H1 (cell line): ENCODE data around the gene C5AR1. TPM values are rescaled to one million over a fixed set of nuclear protein-coding genes. Genes with fewer than 3 reads are reported as not detected.

ENCODE experiments used
- CTCF ChIA-PET: fragments of 300-600 bp; sonication (Branson Sonifier 250); formaldehyde crosslinking; loops from one replicate; lab custom pipeline; 2021; ENCODE audit not compliant: partially characterized antibody; lab: Charles Lee
- POLR2A ChIA-PET: fragments of 300-600 bp; sonication (Branson Sonifier 250); formaldehyde crosslinking; loops from one replicate; lab custom pipeline; 2021; ENCODE audit warnings: inconsistent platforms; ENCODE audit not compliant: partially characterized antibody; lab: Charles Lee
- DNase-seq, 2 experiments: peaks; one replicate each; pipeline versions ENCODE4 v3.0.0 to v3.0.0-alpha.2; 2010 to 2022; ENCODE audit warnings: low spot score in 2 of 2, low read depth in 1 of 2, mixed read lengths in 1 of 2
- FAIRE-seq: peaks from 2 replicates; lab custom pipeline; 2011; peaks lifted over from hg19 to GRCh38; lab: Jason Lieb, UNC
- H2AFZ ChIP-seq: 2 replicates; pipeline ENCODE4 v1.8.1; 2012; ENCODE audit warnings: low read length, inconsistent platforms
- H2AK5ac ChIP-seq: 2 replicates; pipeline ENCODE4 v1.6.1; 2013; ENCODE audit warnings: low read depth, low read length
- H2BK120ac ChIP-seq: replicated peaks from 2 replicates; pipeline ENCODE3; 2013; ENCODE audit warnings: low read depth, low read length, inconsistent platforms
- H2BK12ac ChIP-seq: 2 replicates; pipeline ENCODE4 v1.6.1; 2013; ENCODE audit warnings: low read depth, low read length
- H2BK15ac ChIP-seq: 2 replicates; pipeline ENCODE4 v1.6.1; 2013; ENCODE audit warnings: low read length
- H2BK20ac ChIP-seq: 2 replicates; pipeline ENCODE4 v1.6.1; 2013; ENCODE audit warnings: low read length
- H2BK5ac ChIP-seq: 2 replicates; pipeline ENCODE4 v1.6.1; 2013; ENCODE audit warnings: low read depth, low read length
- H3K14ac ChIP-seq: 2 replicates; pipeline ENCODE4 v1.6.1; 2013; ENCODE audit warnings: inconsistent platforms; ENCODE audit not compliant: insufficient read length
- H3K18ac ChIP-seq: 2 replicates; pipeline ENCODE4 v1.6.1; 2013; ENCODE audit warnings: low read length; ENCODE audit errors: extremely low read depth
- H3K23ac ChIP-seq: 2 replicates; pipeline ENCODE4 v1.6.1; 2013; ENCODE audit warnings: inconsistent platforms; ENCODE audit not compliant: insufficient read length
- H3K23me2 ChIP-seq: 2 replicates; pipeline ENCODE4 v1.6.1; 2013; ENCODE audit warnings: low read depth, low read length
- H3K27ac ChIP-seq: 2 replicates; pipeline ENCODE4 v1.6.1; 2011; ENCODE audit warnings: low read depth, low read length, inconsistent platforms
- H3K27me3 ChIP-seq, 4 experiments: replicated peaks in 1 of 4; 1 replicate in 1 of 4; 2 replicates in 3 of 4; pipeline versions ENCODE4 v1.6.1 to v1.8.1; 2011 to 2013; ENCODE audit warnings: low read length in 3 of 4, mild to moderate bottlenecking in 3 of 4, inconsistent platforms in 2 of 4, mixed read lengths in 2 of 4, moderate library complexity in 1 of 4; ENCODE audit not compliant: control insufficient read depth in 3 of 4, insufficient read depth in 3 of 4; ENCODE audit errors: extremely low read depth in 1 of 4
- H3K36me3 ChIP-seq, 4 experiments: 2 replicates each; pipeline versions ENCODE4 v1.6.1 to v1.8.1; 2011 to 2013; ENCODE audit warnings: mild to moderate bottlenecking in 4 of 4, low read length in 3 of 4, moderate library complexity in 2 of 4, control low read depth in 1 of 4, inconsistent platforms in 1 of 4; ENCODE audit not compliant: insufficient read depth in 4 of 4, control insufficient read depth in 2 of 4
- H3K4ac ChIP-seq: replicated peaks from 2 replicates; pipeline ENCODE3; 2013; ENCODE audit warnings: low read length, low read depth, mixed read lengths, inconsistent platforms; ENCODE audit not compliant: insufficient read length
- H3K4me1 ChIP-seq, 4 experiments: replicated peaks in 1 of 4; 1 replicate in 1 of 4; 2 replicates in 3 of 4; pipeline versions ENCODE4 v1.6.1 to v1.8.1; 2011 to 2013; ENCODE audit warnings: low read length in 3 of 4, inconsistent platforms in 2 of 4, mixed read lengths in 1 of 4; ENCODE audit not compliant: insufficient read depth in 4 of 4, control insufficient read depth in 3 of 4
- H3K4me2 ChIP-seq, 2 experiments: 2 replicates each; pipeline versions ENCODE4 v1.6.1 to v1.8.1; 2011 to 2013; ENCODE audit warnings: low read depth in 2 of 2, low read length in 2 of 2, control low read depth in 1 of 2, inconsistent platforms in 1 of 2, mild to moderate bottlenecking in 1 of 2; ENCODE audit not compliant: insufficient read depth in 1 of 2
- H3K4me3 ChIP-seq, 4 experiments: fragments of 200-600, 300-600 bp in 1 of 4; sonication (generic), shearing (Covaris generic), sonication (Bioruptor Twin) in 1 of 4; 2 replicates each; pipeline versions ENCODE4 v1.5.1 to v1.8.1; 2011 to 2016; ENCODE audit warnings: low read length in 4 of 4, low read depth in 3 of 4, control low read depth in 2 of 4, inconsistent platforms in 2 of 4, mild to moderate bottlenecking in 2 of 4, mixed read lengths in 1 of 4, moderate library complexity in 1 of 4; ENCODE audit not compliant: insufficient read depth in 2 of 4; ENCODE audit errors: extremely low read depth in 1 of 4
- H3K56ac ChIP-seq: replicated peaks from 2 replicates; pipeline ENCODE3; 2013; ENCODE audit warnings: low read depth, mild to moderate bottlenecking, mixed read lengths, low read length, inconsistent platforms; ENCODE audit not compliant: insufficient read length
- H3K79me1 ChIP-seq: 2 replicates; pipeline ENCODE4 v1.6.1; 2013; ENCODE audit warnings: low read depth, low read length, control low read depth
- H3K79me2 ChIP-seq, 2 experiments: 2 replicates each; pipeline versions ENCODE4 v1.6.1 to v1.8.1; 2012 to 2013; ENCODE audit warnings: low read length in 2 of 2, mild to moderate bottlenecking in 2 of 2, inconsistent platforms in 1 of 2; ENCODE audit not compliant: insufficient read depth in 2 of 2, control insufficient read depth in 1 of 2
- H3K9ac ChIP-seq, 4 experiments: replicated peaks in 1 of 4; 1 replicate in 1 of 4; 2 replicates in 3 of 4; pipeline versions ENCODE4 v1.6.1 to v1.8.1; 2011 to 2013; ENCODE audit warnings: low read depth in 3 of 4, low read length in 3 of 4, control low read depth in 2 of 4, mild to moderate bottlenecking in 2 of 4, moderate library complexity in 2 of 4, inconsistent platforms in 1 of 4; ENCODE audit errors: extremely low read depth in 1 of 4
- H3K9me3 ChIP-seq, 2 experiments: 2 replicates each; pipeline versions ENCODE4 v1.6.1 to v1.8.1; 2012 to 2013; ENCODE audit warnings: mild to moderate bottlenecking in 2 of 2, moderate library complexity in 2 of 2, control low read depth in 1 of 2, inconsistent platforms in 1 of 2, low read depth in 1 of 2, low read length in 1 of 2, mixed read lengths in 1 of 2; ENCODE audit not compliant: insufficient read depth in 2 of 2
- H4K20me1 ChIP-seq, 2 experiments: replicated peaks in 1 of 2; 2 replicates each; pipeline versions ENCODE3 to v1.8.1; 2011 to 2013; ENCODE audit warnings: inconsistent platforms in 2 of 2, low read length in 2 of 2, mild to moderate bottlenecking in 1 of 2; ENCODE audit not compliant: insufficient read depth in 2 of 2, control insufficient read depth in 1 of 2
- H4K5ac ChIP-seq: 2 replicates; pipeline ENCODE4 v1.6.1; 2013; ENCODE audit warnings: low read length, low read depth, mixed read lengths, inconsistent platforms; ENCODE audit not compliant: insufficient read length
- H4K8ac ChIP-seq: 2 replicates; pipeline ENCODE4 v1.8.0; 2013; ENCODE audit warnings: mild to moderate bottlenecking, moderate library complexity, low read length, inconsistent platforms; ENCODE audit not compliant: insufficient read depth; ENCODE audit errors: extremely low read depth
- H4K91ac ChIP-seq: replicated peaks from 2 replicates; pipeline ENCODE3; 2013; ENCODE audit warnings: low read length, mixed read lengths, inconsistent platforms; ENCODE audit not compliant: insufficient read length
- BCL11A ChIP-seq, 2 experiments: IDR thresholded peaks; one replicate each; pipeline ENCODE4 v1.6.1; 2011; ENCODE audit warnings: low read depth in 2 of 2, low read length in 2 of 2, mild to moderate bottlenecking in 2 of 2
- CHD2 ChIP-seq: IDR thresholded peaks from 2 replicates; pipeline ENCODE4 v1.6.1; 2012; ENCODE audit warnings: low read length, improper control_type of control experiment
- EP300 ChIP-seq, 2 experiments: IDR thresholded peaks; 1 replicate in 1 of 2; 2 replicates in 1 of 2; pipeline ENCODE4 v1.6.1; 2011 to 2012; ENCODE audit warnings: low read depth in 2 of 2, low read length in 2 of 2, mild to moderate bottlenecking in 2 of 2, borderline replicate concordance in 1 of 2, inconsistent platforms in 1 of 2, moderate library complexity in 1 of 2
- EZH2 ChIP-seq: fragments of 200-600 bp; sonication (generic); IDR thresholded peaks from 2 replicates; pipeline ENCODE4 v1.7.1; 2012; ENCODE audit warnings: low read depth, mild to moderate bottlenecking, moderate library complexity, low read length, inconsistent platforms; ENCODE audit not compliant: severe bottlenecking
- HDAC6 ChIP-seq: IDR thresholded peaks from one replicate; pipeline ENCODE4 v1.7.1; 2012; ENCODE audit warnings: low read depth, mild to moderate bottlenecking, inconsistent platforms, low read length, moderate library complexity
- JUN ChIP-seq: IDR thresholded peaks from 2 replicates; pipeline ENCODE4 v1.6.1; 2011; ENCODE audit warnings: low read depth, mild to moderate bottlenecking, improper control_type of control experiment, low read length
- MAFK ChIP-seq: IDR thresholded peaks from 2 replicates; pipeline ENCODE4 v1.6.1; 2012; ENCODE audit warnings: low read depth, mild to moderate bottlenecking, improper control_type of control experiment, low read length
- NRF1 ChIP-seq: IDR thresholded peaks from 2 replicates; pipeline ENCODE4 v1.6.1; 2011; ENCODE audit warnings: mild to moderate bottlenecking, low read depth, low read length, improper control_type of control experiment
- POLR2AphosphoS5 ChIP-seq: IDR thresholded peaks from 2 replicates; pipeline ENCODE4 v1.6.1; 2011; ENCODE audit warnings: low read depth, low read length
- POU5F1 ChIP-seq: IDR thresholded peaks from 2 replicates; pipeline ENCODE4 v1.6.1; 2011; ENCODE audit warnings: low read depth, mild to moderate bottlenecking, low read length, moderate library complexity
- RBBP5 ChIP-seq: IDR thresholded peaks from 2 replicates; pipeline ENCODE4 v1.7.1; 2012; ENCODE audit warnings: low read depth, mild to moderate bottlenecking, inconsistent platforms, low read length, moderate library complexity, borderline replicate concordance
- SIN3A ChIP-seq, 2 experiments: IDR thresholded peaks in 1 of 2; conservative IDR thresholded peaks in 1 of 2; 2 replicates each; pipeline ENCODE4 v1.6.1; 2011 to 2012; ENCODE audit warnings: low read length in 2 of 2, improper control_type of control experiment in 1 of 2, low read depth in 1 of 2, mild to moderate bottlenecking in 1 of 2
- SP2 ChIP-seq: IDR thresholded peaks from 2 replicates; pipeline ENCODE4 v1.6.1; 2012; ENCODE audit warnings: mild to moderate bottlenecking, low read length, inconsistent platforms
- SRF ChIP-seq: IDR thresholded peaks from 2 replicates; pipeline ENCODE4 v1.6.1; 2011; ENCODE audit warnings: mild to moderate bottlenecking, low read depth, low read length, moderate library complexity
- WGBS, 2 experiments: shearing (Covaris generic) in 1 of 2; methylation state at CpG; one replicate each; pipeline versions ENCODE4 v1.1.6 to v1.1.7; 2013 to 2015; ENCODE audit warnings: low lambda C conversion rate in 2 of 2, mixed read lengths in 2 of 2, inconsistent platforms in 1 of 2, low coverage in 1 of 2, missing lambda C conversion rate in 1 of 2; ENCODE audit not compliant: insufficient replicate concordance in 2 of 2, insufficient coverage in 1 of 2, insufficient read length in 1 of 2; ENCODE audit errors: extremely low coverage in 1 of 2, missing lambda C conversion rate in 1 of 2; 5-methylcytosine and 5-hydroxymethylcytosine counted together
- polyA plus RNA-seq, 7 experiments: library from polyadenylated mRNA; depleted of rRNA in 3 of 7; stranded (reverse) in 5 of 7; unstranded in 2 of 7; fragments of >200 nt in 5 of 7; fragments of 200-250 nt in 2 of 7; gene quantifications; 1 replicate in 5 of 7; 2 replicates in 1 of 7; 4 replicates in 1 of 7; pipeline versions ENCODE4 v1.2.1 to v1.2.3, GENCODE V29; 2011 to 2013; ENCODE audit warnings: missing spikeins in 2 of 7, mixed read lengths in 2 of 7
- total RNA-seq: library from RNA; stranded (reverse); fragmentation: NEBNext Ultra II Directional; extraction: Animal tissue kit (Norgen Biotek cat#: 25700); gene quantifications from 2 replicates; pipeline ENCODE4 v1.2.1, GENCODE V29; 2021

Gene C5AR1
- total and polyA plus RNA-seq, 2 of the 8 experiments (the other 6 are each of a cell fraction or from before 2014, with no cell fraction given): 0.20 TPM; not detected in 1

GRCh38 chr19:47313754-47314295 lies 4.2 kb downstream of the C5AR1 start:
- Histone ChIP-seq H4K8ac (no peak overlapping the region), H2BK20ac (no peak overlapping the region), H3K36me3 (no peaks in the 10 kb centered on the region), H4K5ac (no peak overlapping the region), H2BK120ac (no peak overlapping the region), H3K79me1 (no peaks in the 10 kb centered on the region), H3K23me2 (no peaks in the 10 kb centered on the region; the same call in 1 of the 2 replicates), H2AK5ac (no peak overlapping the region), H3K4ac (no peak overlapping the region), H3K27ac (no peak overlapping the region), H3K4me3 (no peak overlapping the region), H4K20me1 (no peaks in the 10 kb centered on the region), H3K9ac (no peak overlapping the region), H2BK12ac (no peak overlapping the region), H2BK15ac (no peak overlapping the region), H4K91ac (no peak overlapping the region), H3K4me2 (no peak overlapping the region), H3K56ac (no peak overlapping the region), H3K27me3 (no peaks in the 10 kb centered on the region), H3K14ac (no peak overlapping the region), H2AFZ (no peak overlapping the region), H3K9me3 (no peaks in the 10 kb centered on the region), H2BK5ac (no peak overlapping the region), H3K79me2 (no peaks in the 10 kb centered on the region), H3K4me1 (no peaks in the 10 kb centered on the region), H3K18ac (no peak overlapping the region), H3K23ac (no peak overlapping the region)
- ChIA-PET POLR2A (interaction anchor here (1.3 kb wide), 1 partner anchor 21 kb away, joined by 4 read pairs; no protein-coding TSS in a partner anchor), CTCF (interaction anchor here (0.7 to 1.5 kb wide), 4 partner anchors 15 to 37 kb away, joined by 3 to 5 read pairs (median 3); no protein-coding TSS in a partner anchor)
- no peak for FAIRE-seq
- no peak for DNase-seq
- 90% methylated on average over 10 of the region's 10 CpGs; no CpG with 5 or more reads in 1 of the 2 experiments for whole genome bisulfite sequencing, 2 experiments
- TF ChIP-seq POLR2AphosphoS5 (no peak), SRF (no peak), SIN3A (conservative IDR thresholded peaks at IDR 0.05 in 1 of 2, IDR thresholded peaks at IDR 0.05 in 1 of 2; ENCODE audit: low read depth in 1 of 2, low read length in 2 of 2) (no peak), POU5F1 (no peak), JUN (no peak), CHD2 (no peak), SP2 (no peak), MAFK (no peak), HDAC6 (no peak), EP300 (IDR thresholded peaks at IDR 0.05; ENCODE audit: borderline replicate concordance in 1 of 2, low read depth in 2 of 2, low read length in 2 of 2) (no peak), EZH2 (no peak), BCL11A (IDR thresholded peaks at IDR 0.05; ENCODE audit: low read depth in 2 of 2, low read length in 2 of 2) (no peak), NRF1 (no peak), RBBP5 (no peak)
